Memory B cell (primary cell): ENCODE data around the gene MCOLN1.
A peak's percentile ranks its signal among the peaks of the same experiment; 100 is the strongest.
"Not testable (repeated sequence)": the region's sequence is repeated elsewhere in the genome, so short reads cannot be mapped to it uniquely, and the experiment has no call there.

ENCODE experiments used
- ATAC-seq: fragments of 150-1000 bp; cut with Tn5 transposase; 2 replicates; pipeline ENCODE4 v1.10.0; 2021; ENCODE audit warnings: low read depth, mild to moderate bottlenecking, moderate library complexity
- DNase-seq, 2 donors: peaks; one replicate each; pipeline ENCODE4 v3.0.0; 2022; ENCODE audit warnings: low spot score in 2 of 2
- H3K27ac Mint-ChIP-seq: one replicate; pipeline ENCODE4 v1.8.0; 2022; ENCODE audit warnings: mild to moderate bottlenecking, moderate library complexity, mixed read lengths
- H3K27me3 Mint-ChIP-seq: one replicate; pipeline ENCODE4 v1.8.0; 2022; ENCODE audit warnings: mixed read lengths
- H3K36me3 Mint-ChIP-seq: one replicate; pipeline ENCODE4 v1.8.0; 2022; ENCODE audit warnings: mild to moderate bottlenecking, mixed read lengths
- H3K4me1 Mint-ChIP-seq: one replicate; pipeline ENCODE4 v1.8.0; 2022; ENCODE audit warnings: mixed read lengths
- H3K4me3 Mint-ChIP-seq: one replicate; pipeline ENCODE4 v1.8.0; 2022; ENCODE audit warnings: mild to moderate bottlenecking, moderate library complexity, mixed read lengths
- H3K9me3 Mint-ChIP-seq: one replicate; pipeline ENCODE4 v1.8.0; 2022; ENCODE audit warnings: mixed read lengths

Gene MCOLN1

GRCh38 chr19:7552781-7553180, 30.4 kb downstream of the MCOLN1 start:
- no peaks in the 10 kb centered on the region for H3K27me3 Mint-ChIP-seq
- no peak for ATAC-seq
- peaks cover 4% of the 10 kb centered on the region for H3K4me1 Mint-ChIP-seq
- no peak overlapping the region for H3K4me3 Mint-ChIP-seq
- H3K27ac Mint-ChIP-seq: no peak overlapping the region
- DNase-seq: no peak
- peaks cover 22% of the 10 kb centered on the region for H3K36me3 Mint-ChIP-seq
- no peaks in the 10 kb centered on the region for H3K9me3 Mint-ChIP-seq

DNA sequence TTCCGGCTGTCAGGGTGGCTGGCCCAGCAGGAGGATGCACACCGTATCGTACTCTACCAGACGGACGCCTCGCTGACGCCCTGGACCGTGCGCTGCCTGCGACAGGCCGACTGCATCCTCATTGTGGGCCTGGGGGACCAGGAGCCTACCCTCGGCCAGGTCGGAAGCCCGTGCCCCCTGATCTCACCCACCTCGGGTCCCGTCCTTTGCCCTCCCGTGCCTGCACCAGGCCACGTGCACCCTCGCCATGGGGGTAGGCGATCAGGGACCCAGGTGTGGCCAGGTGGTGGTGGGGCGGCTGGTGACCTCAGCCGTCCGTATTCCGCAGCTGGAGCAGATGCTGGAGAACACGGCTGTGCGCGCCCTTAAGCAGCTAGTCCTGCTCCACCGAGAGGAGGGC, 32.1 kb downstream of the MCOLN1 start:
- no peaks in the 10 kb centered on the region for H3K27me3 Mint-ChIP-seq
- H3K4me1 Mint-ChIP-seq: peaks cover 4% of the 10 kb centered on the region
- no peak overlapping the region for H3K4me3 Mint-ChIP-seq
- no peak overlapping the region for H3K27ac Mint-ChIP-seq
- H3K36me3 Mint-ChIP-seq: peaks cover 28% of the 10 kb centered on the region
- no peak for DNase-seq
- H3K9me3 Mint-ChIP-seq: no peaks in the 10 kb centered on the region
- no peak for ATAC-seq

DNA sequence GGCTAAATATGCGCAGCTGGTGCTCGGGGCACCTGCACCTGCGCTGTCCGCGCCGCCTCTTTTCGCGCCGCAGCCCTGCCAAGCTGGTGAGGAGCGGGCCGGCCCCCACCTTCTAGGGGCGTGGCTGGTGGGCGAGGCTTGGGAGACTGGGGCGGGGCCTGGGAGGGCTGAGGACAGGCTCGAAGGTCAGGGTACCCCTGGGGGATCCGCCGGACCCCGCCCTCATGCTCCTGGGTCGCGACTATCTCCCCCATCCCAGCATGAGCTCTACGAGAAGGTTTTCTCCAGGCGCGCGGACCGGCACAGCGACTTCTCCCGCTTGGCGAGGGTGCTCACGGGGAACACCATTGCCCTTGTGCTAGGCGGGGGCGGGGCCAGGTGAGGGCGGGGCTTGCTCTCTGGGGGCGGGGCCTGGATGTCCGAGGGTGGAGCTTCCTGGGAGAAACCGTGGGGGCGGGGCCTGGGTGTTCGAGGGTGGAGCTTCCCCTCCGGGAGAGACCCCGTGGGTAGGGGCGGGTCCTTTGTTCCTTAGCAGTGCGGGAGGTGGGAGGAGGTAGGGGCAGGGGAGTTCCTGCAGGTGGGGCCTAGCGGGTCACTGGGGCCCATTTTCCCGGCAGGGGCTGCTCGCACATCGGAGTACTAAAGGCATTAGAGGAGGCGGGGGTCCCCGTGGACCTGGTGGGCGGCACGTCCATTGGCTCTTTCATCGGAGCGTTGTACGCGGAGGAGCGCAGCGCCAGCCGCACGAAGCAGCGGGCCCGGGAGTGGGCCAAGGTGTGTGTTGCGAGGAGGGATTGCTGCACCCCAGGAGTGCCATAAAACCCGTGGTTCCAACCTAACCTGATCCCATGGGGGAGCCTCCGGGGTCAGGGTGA, 32.8 kb downstream of the MCOLN1 start:
- ATAC-seq (peak; percentile 39), DNase-seq (no peak)
- Mint-ChIP-seq H3K9me3 (no peaks in the 10 kb centered on the region), H3K4me3 (no peak overlapping the region), H3K27ac (no peak overlapping the region), H3K36me3 (peaks cover 26% of the 10 kb centered on the region), H3K27me3 (no peaks in the 10 kb centered on the region), H3K4me1 (peaks cover 4% of the 10 kb centered on the region)

- no peak for ATAC-seq
- H3K36me3 Mint-ChIP-seq: peaks cover 26% of the 10 kb centered on the region
- peaks cover 4% of the 10 kb centered on the region for H3K4me1 Mint-ChIP-seq
Observed at GRCh38 chr19:7556696-7557315, 34.4 kb downstream of the MCOLN1 start.

GRCh38 chr19:7558667-7559066, 36.2 kb downstream of the MCOLN1 start:
- Mint-ChIP-seq H3K9me3 (peaks cover 3% of the 10 kb centered on the region), H3K4me3 (no peak overlapping the region), H3K4me1 (no peaks in the 10 kb centered on the region), H3K36me3 (peaks cover 25% of the 10 kb centered on the region), H3K27me3 (no peaks in the 10 kb centered on the region), H3K27ac (no peak overlapping the region)
- DNase-seq: no peak
- ATAC-seq: no peak

More at GRCh38 chr19:7556696-7557315, 34.4 kb downstream of the MCOLN1 start:
- DNase-seq: no peak
- H3K4me3 Mint-ChIP-seq: no peak overlapping the region
- H3K9me3 Mint-ChIP-seq: no peaks in the 10 kb centered on the region
- H3K27ac Mint-ChIP-seq: no peak overlapping the region
- no peaks in the 10 kb centered on the region for H3K27me3 Mint-ChIP-seq

DNA sequence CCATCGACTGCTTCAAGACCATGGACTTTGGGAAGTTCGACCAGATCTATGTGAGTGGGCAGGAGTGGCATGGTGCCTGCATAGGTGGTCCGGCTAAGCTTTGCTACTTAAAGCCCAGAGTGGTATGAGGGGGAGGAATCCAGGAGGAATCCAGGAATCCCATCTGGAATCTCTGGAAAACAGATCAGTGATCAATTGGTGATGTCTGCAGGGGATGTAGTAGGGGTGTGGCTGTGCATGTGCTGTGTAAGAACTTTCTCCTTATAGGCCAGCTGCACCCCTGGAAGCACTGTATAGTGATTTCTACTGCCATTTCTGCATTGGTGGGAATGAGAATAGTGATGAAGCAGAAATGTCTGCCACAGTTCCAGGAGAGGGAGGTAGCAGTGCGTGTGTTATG, 36.7 kb downstream of the MCOLN1 start:
- no peak for ATAC-seq
- DNase-seq: no peak
- H3K4me3 Mint-ChIP-seq: no peak overlapping the region
- no peaks in the 10 kb centered on the region for H3K4me1 Mint-ChIP-seq
- H3K27me3 Mint-ChIP-seq: no peaks in the 10 kb centered on the region
- peaks cover 3% of the 10 kb centered on the region for H3K9me3 Mint-ChIP-seq
- no peak overlapping the region for H3K27ac Mint-ChIP-seq
- H3K36me3 Mint-ChIP-seq: peaks cover 25% of the 10 kb centered on the region

- ATAC-seq (no peak), DNase-seq (no peak)
- Mint-ChIP-seq H3K9me3 (peaks cover 3% of the 10 kb centered on the region), H3K4me1 (no peaks in the 10 kb centered on the region), H3K27me3 (no peaks in the 10 kb centered on the region), H3K4me3 (no peak overlapping the region), H3K36me3 (peaks cover 25% of the 10 kb centered on the region), H3K27ac (no peak overlapping the region)
Observed at GRCh38 chr19:7560255-7560654, 37.8 kb downstream of the MCOLN1 start.

DNA sequence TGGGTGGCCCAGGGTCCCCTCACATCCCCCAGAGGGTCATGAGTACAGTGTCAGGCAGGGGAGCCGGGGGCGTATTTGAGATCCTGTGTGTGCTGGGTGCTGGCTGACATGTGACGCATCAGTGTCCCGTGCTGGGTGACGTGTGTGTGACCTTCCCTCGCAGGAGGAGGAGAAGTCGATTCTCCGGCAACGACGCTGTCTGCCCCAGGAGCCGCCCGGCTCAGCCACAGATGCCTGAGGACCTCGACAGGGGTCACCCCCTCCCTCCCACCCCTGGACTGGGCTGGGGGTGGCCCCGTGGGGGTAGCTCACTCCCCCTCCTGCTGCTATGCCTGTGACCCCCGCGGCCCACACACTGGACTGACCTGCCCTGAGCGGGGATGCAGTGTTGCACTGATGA, 38.9 kb downstream of the MCOLN1 start:
- H3K36me3 Mint-ChIP-seq: peaks cover 22% of the 10 kb centered on the region
- H3K27me3 Mint-ChIP-seq: no peaks in the 10 kb centered on the region
- DNase-seq (no peak), ATAC-seq (no peak)
- H3K27ac Mint-ChIP-seq: no peak overlapping the region
- no peaks in the 10 kb centered on the region for H3K4me1 Mint-ChIP-seq
- peaks cover 3% of the 10 kb centered on the region for H3K9me3 Mint-ChIP-seq
- no peak overlapping the region for H3K4me3 Mint-ChIP-seq

DNA sequence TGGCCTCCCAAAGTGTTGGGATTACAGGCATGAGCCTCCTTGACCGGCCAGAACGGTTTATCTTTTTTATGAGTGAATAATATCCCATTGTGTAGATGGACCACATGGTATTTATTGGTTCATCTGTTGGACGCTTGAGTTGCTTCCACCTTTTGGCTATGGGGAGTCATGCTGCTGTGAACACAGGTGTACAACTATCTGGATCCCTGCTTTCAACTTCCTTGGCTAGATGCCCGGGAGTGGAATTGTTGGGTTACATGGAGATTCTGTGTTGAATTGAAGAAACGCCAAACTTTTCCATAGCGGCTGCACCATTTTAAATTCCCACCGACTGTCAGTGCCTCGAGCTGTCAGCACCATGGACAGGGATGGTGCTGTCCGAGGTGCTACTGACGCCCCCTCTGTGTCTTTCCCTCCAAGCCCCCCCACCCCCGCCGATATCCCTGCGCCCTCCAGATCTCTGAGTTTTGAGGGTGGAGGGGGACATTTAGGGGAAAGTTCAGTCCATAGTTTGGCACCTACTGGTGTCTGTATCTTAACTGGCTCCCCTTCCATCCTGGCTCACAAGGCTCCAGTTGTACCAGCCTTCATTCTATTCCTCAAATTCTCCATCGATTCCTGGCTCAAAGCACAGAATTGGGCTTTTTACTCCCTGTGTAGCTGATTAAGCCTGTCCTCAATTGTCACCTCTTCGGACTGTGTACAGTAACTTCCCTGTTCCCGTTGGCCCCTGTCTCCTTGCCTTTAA, 40.4 kb downstream of the MCOLN1 start:
- H3K4me1 Mint-ChIP-seq: no peaks in the 10 kb centered on the region
- peaks cover 16% of the 10 kb centered on the region for H3K36me3 Mint-ChIP-seq
- ATAC-seq (no peak), DNase-seq (no peak)
- H3K9me3 Mint-ChIP-seq: peaks cover 3% of the 10 kb centered on the region
- H3K4me3 Mint-ChIP-seq: no peak overlapping the region
- H3K27me3 Mint-ChIP-seq: no peaks in the 10 kb centered on the region
- no peak overlapping the region for H3K27ac Mint-ChIP-seq

DNA sequence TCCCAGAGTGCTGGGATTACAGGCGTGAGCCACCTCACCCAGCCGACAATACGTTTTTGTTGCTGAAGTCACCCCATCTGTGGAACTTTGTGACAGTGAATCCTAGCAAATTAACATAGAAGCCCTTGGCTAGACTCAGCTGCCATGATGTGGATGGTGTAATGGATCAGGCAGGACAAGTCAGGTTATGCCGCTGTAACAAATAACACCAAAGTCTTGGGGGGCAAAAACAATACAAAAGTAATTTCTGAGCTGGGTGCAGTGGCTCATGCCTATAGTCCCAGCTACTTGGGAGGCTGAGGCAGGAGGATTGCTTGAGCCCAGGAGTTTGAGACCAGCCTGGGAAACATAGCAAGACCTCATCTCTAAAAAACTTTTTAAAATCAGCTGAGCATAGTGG, 42.4 kb downstream of the MCOLN1 start:
- DNase-seq (no peak), ATAC-seq (no peak)
- Mint-ChIP-seq H3K4me3 (no peak overlapping the region), H3K27ac (no peak overlapping the region), H3K27me3 (no peaks in the 10 kb centered on the region), H3K4me1 (no peaks in the 10 kb centered on the region), H3K36me3 (peaks cover 10% of the 10 kb centered on the region), H3K9me3 (peaks cover 3% of the 10 kb centered on the region)

GRCh38 chr19:7565332-7565731, 42.9 kb downstream of the MCOLN1 start:
- H3K4me3 Mint-ChIP-seq: no peak overlapping the region
- peaks cover 3% of the 10 kb centered on the region for H3K9me3 Mint-ChIP-seq

GRCh38 chr19:7570761-7571160, 48.3 kb downstream of the MCOLN1 start:
- no peak for DNase-seq
- H3K4me3 Mint-ChIP-seq: no peak overlapping the region
- ATAC-seq: no peak

More at GRCh38 chr19:7565332-7565731, 42.9 kb downstream of the MCOLN1 start:
- DNase-seq (no peak), ATAC-seq (no peak)
- Mint-ChIP-seq H3K27me3 (no peaks in the 10 kb centered on the region), H3K36me3 (peaks cover 7% of the 10 kb centered on the region), H3K27ac (no peak overlapping the region), H3K4me1 (no peaks in the 10 kb centered on the region)

GRCh38 chr19:7575434-7576040, 53.1 kb downstream of the MCOLN1 start:
- peaks cover 8% of the 10 kb centered on the region for H3K27me3 Mint-ChIP-seq
- no peak overlapping the region for H3K4me3 Mint-ChIP-seq
- peaks cover 3% of the 10 kb centered on the region for H3K9me3 Mint-ChIP-seq
- DNase-seq (no peak), ATAC-seq (peak; percentile 70)
- no peak overlapping the region for H3K27ac Mint-ChIP-seq
- H3K4me1 Mint-ChIP-seq: no peaks in the 10 kb centered on the region
- H3K36me3 Mint-ChIP-seq: peaks cover 3% of the 10 kb centered on the region

More at GRCh38 chr19:7570761-7571160, 48.3 kb downstream of the MCOLN1 start:
- Mint-ChIP-seq H3K9me3 (no peaks in the 10 kb centered on the region), H3K27ac (no peak overlapping the region), H3K27me3 (peaks cover 2% of the 10 kb centered on the region), H3K4me1 (no peaks in the 10 kb centered on the region), H3K36me3 (no peaks in the 10 kb centered on the region)

GRCh38 chr19:7577422-7577821, 55.0 kb downstream of the MCOLN1 start:
- H3K4me1 Mint-ChIP-seq, DNase-seq, ATAC-seq, H3K9me3 Mint-ChIP-seq, H3K4me3 Mint-ChIP-seq, H3K27me3 Mint-ChIP-seq, H3K36me3 Mint-ChIP-seq, H3K27ac Mint-ChIP-seq: not testable (repeated sequence)
